Measurements from ENCODE around the gene BCAR1.
A peak's percentile ranks its signal among the peaks of the same experiment; 100 is the strongest.

BCAR1 gene

GRCh38 chr16:75254359-75254837, 3.0 kb upstream of the BCAR1 start:
- H3K27me3 ChIP-seq (ENCODE audit: control insufficient read depth in 1 of 2, insufficient read depth in 2 of 2, low read length in 2 of 2), result no peaks in the 10 kb centered on the region

GRCh38 chr16:75252946-75253911, 1.8 kb upstream of the BCAR1 start:
- Histone ChIP-seq H3K36me3 (ENCODE audit: control insufficient read depth in 2 of 2, insufficient read depth in 2 of 2, low read length in 2 of 2) (no peaks in the 10 kb centered on the region), H3K9ac (ENCODE audit: low read length in 2 of 2) (peak overlapping the region in 1 of 2 donors; percentile 40), H3K9me3 (ENCODE audit: control insufficient read depth in 2 of 2, low read length in 2 of 2) (no peaks in the 10 kb centered on the region), H3K4me1 (ENCODE audit: control insufficient read depth, insufficient read depth, low read length) (peaks cover 88% of the 10 kb centered on the region), H3K27me3 (ENCODE audit: control insufficient read depth in 1 of 2, insufficient read depth in 2 of 2, low read length in 2 of 2) (no peaks in the 10 kb centered on the region), H3K27ac (ENCODE audit: low read length) (peak overlapping the region; percentile 86), H3K4me3 (ENCODE audit: low read length in 2 of 2) (peak overlapping the region in 1 of 2 donors; percentile 44)

More at GRCh38 chr16:75254359-75254837, 3.0 kb upstream of the BCAR1 start:
- Histone ChIP-seq H3K4me1 (ENCODE audit: control insufficient read depth, insufficient read depth, low read length) (peaks cover 86% of the 10 kb centered on the region), H3K27ac (ENCODE audit: low read length) (peak overlapping the region; percentile 46), H3K9ac (ENCODE audit: low read length in 2 of 2) (no peak overlapping the region), H3K9me3 (ENCODE audit: control insufficient read depth in 2 of 2, low read length in 2 of 2) (no peaks in the 10 kb centered on the region), H3K36me3 (ENCODE audit: control insufficient read depth in 2 of 2, insufficient read depth in 2 of 2, low read length in 2 of 2) (no peaks in the 10 kb centered on the region), H3K4me3 (ENCODE audit: low read length in 2 of 2) (no peak overlapping the region)

GRCh38 chr16:75252049-75252864, 833 bp upstream of the BCAR1 start:
- Histone ChIP-seq H3K27me3 (ENCODE audit: control insufficient read depth in 1 of 2, insufficient read depth in 2 of 2, low read length in 2 of 2) (no peaks in the 10 kb centered on the region), H3K27ac (ENCODE audit: low read length) (peak overlapping the region; percentile 86), H3K4me3 (ENCODE audit: low read length in 2 of 2) (peak overlapping the region; percentile 36 to 62), H3K36me3 (ENCODE audit: control insufficient read depth in 2 of 2, insufficient read depth in 2 of 2, low read length in 2 of 2) (no peaks in the 10 kb centered on the region), H3K9me3 (ENCODE audit: control insufficient read depth in 2 of 2, low read length in 2 of 2) (no peaks in the 10 kb centered on the region), H3K4me1 (ENCODE audit: control insufficient read depth, insufficient read depth, low read length) (peaks cover 88% of the 10 kb centered on the region), H3K9ac (ENCODE audit: low read length in 2 of 2) (peak overlapping the region; percentile 47 to 62)

GRCh38 chr16:75250809-75251279, 580 bp downstream of the BCAR1 start:
- peak overlapping the region; percentile 66 to 69 for H3K9ac ChIP-seq (ENCODE audit: low read length in 2 of 2)
- no peaks in the 10 kb centered on the region for H3K36me3 ChIP-seq (ENCODE audit: control insufficient read depth in 2 of 2, insufficient read depth in 2 of 2, low read length in 2 of 2)
- H3K9me3 ChIP-seq (ENCODE audit: control insufficient read depth in 2 of 2, low read length in 2 of 2), result no peaks in the 10 kb centered on the region
- peaks cover 88% of the 10 kb centered on the region for H3K4me1 ChIP-seq (ENCODE audit: control insufficient read depth, insufficient read depth, low read length)
- H3K27ac ChIP-seq (ENCODE audit: low read length), result peak overlapping the region; percentile 76
- peak overlapping the region; percentile 74 to 81 for H3K4me3 ChIP-seq (ENCODE audit: low read length in 2 of 2)
- no peaks in the 10 kb centered on the region for H3K27me3 ChIP-seq (ENCODE audit: control insufficient read depth in 1 of 2, insufficient read depth in 2 of 2, low read length in 2 of 2)

GRCh38 chr16:75250089-75250808, 1.2 kb downstream of the BCAR1 start:
- Histone ChIP-seq H3K9ac (ENCODE audit: low read length in 2 of 2) (peak overlapping the region; percentile 66 to 69), H3K27me3 (ENCODE audit: control insufficient read depth in 1 of 2, insufficient read depth in 2 of 2, low read length in 2 of 2) (no peaks in the 10 kb centered on the region), H3K36me3 (ENCODE audit: control insufficient read depth in 2 of 2, insufficient read depth in 2 of 2, low read length in 2 of 2) (no peaks in the 10 kb centered on the region), H3K4me3 (ENCODE audit: low read length in 2 of 2) (peak overlapping the region; percentile 74 to 81), H3K27ac (ENCODE audit: low read length) (peak overlapping the region; percentile 76), H3K9me3 (ENCODE audit: control insufficient read depth in 2 of 2, low read length in 2 of 2) (no peaks in the 10 kb centered on the region), H3K4me1 (ENCODE audit: control insufficient read depth, insufficient read depth, low read length) (peaks cover 91% of the 10 kb centered on the region)

GRCh38 chr16:75249441-75249840, 2.0 kb downstream of the BCAR1 start:
- H3K4me1 ChIP-seq (ENCODE audit: control insufficient read depth, insufficient read depth, low read length), result peaks cover 91% of the 10 kb centered on the region
- H3K9me3 ChIP-seq (ENCODE audit: control insufficient read depth in 2 of 2, low read length in 2 of 2), result no peaks in the 10 kb centered on the region
- peak overlapping the region; percentile 36 to 69 for H3K9ac ChIP-seq (ENCODE audit: low read length in 2 of 2)
- peak overlapping the region in 1 of 2 donors; percentile 81 for H3K4me3 ChIP-seq (ENCODE audit: low read length in 2 of 2)
- H3K27me3 ChIP-seq (ENCODE audit: control insufficient read depth in 1 of 2, insufficient read depth in 2 of 2, low read length in 2 of 2), result no peaks in the 10 kb centered on the region
- no peak overlapping the region for H3K27ac ChIP-seq (ENCODE audit: low read length)
- H3K36me3 ChIP-seq (ENCODE audit: control insufficient read depth in 2 of 2, insufficient read depth in 2 of 2, low read length in 2 of 2), result no peaks in the 10 kb centered on the region

- Histone ChIP-seq H3K27ac (ENCODE audit: low read length) (peak overlapping the region; percentile 95), H3K4me3 (ENCODE audit: low read length in 2 of 2) (peak overlapping the region in 1 of 2 donors; percentile 22), H3K27me3 (ENCODE audit: control insufficient read depth in 1 of 2, insufficient read depth in 2 of 2, low read length in 2 of 2) (no peaks in the 10 kb centered on the region), H3K4me1 (ENCODE audit: control insufficient read depth, insufficient read depth, low read length) (peaks cover 91% of the 10 kb centered on the region), H3K9me3 (ENCODE audit: control insufficient read depth in 2 of 2, low read length in 2 of 2) (no peaks in the 10 kb centered on the region), H3K36me3 (ENCODE audit: control insufficient read depth in 2 of 2, insufficient read depth in 2 of 2, low read length in 2 of 2) (no peaks in the 10 kb centered on the region), H3K9ac (ENCODE audit: low read length in 2 of 2) (peak overlapping the region in 1 of 2 donors; percentile 39)
These were observed 2.7 kb downstream of the BCAR1 start for GRCh38 chr16:75248536-75249380.

- peaks cover 90% of the 10 kb centered on the region for H3K4me1 ChIP-seq (ENCODE audit: control insufficient read depth, insufficient read depth, low read length)
- H3K36me3 ChIP-seq (ENCODE audit: control insufficient read depth in 2 of 2, insufficient read depth in 2 of 2, low read length in 2 of 2), result no peaks in the 10 kb centered on the region
- H3K27me3 ChIP-seq (ENCODE audit: control insufficient read depth in 1 of 2, insufficient read depth in 2 of 2, low read length in 2 of 2), result no peaks in the 10 kb centered on the region
- H3K4me3 ChIP-seq (ENCODE audit: low read length in 2 of 2), result no peak overlapping the region
- peak overlapping the region; percentile 95 for H3K27ac ChIP-seq (ENCODE audit: low read length)
- peak overlapping the region; percentile 29 to 39 for H3K9ac ChIP-seq (ENCODE audit: low read length in 2 of 2)
- no peaks in the 10 kb centered on the region for H3K9me3 ChIP-seq (ENCODE audit: control insufficient read depth in 2 of 2, low read length in 2 of 2)
These were observed 3.3 kb downstream of the BCAR1 start for GRCh38 chr16:75248142-75248535.

- Histone ChIP-seq H3K4me3 (ENCODE audit: low read length in 2 of 2) (no peak overlapping the region), H3K36me3 (ENCODE audit: control insufficient read depth in 2 of 2, insufficient read depth in 2 of 2, low read length in 2 of 2) (peaks cover under 1 to 2% of the 10 kb centered on the region in 2 donors), H3K9me3 (ENCODE audit: control insufficient read depth in 2 of 2, low read length in 2 of 2) (no peaks in the 10 kb centered on the region), H3K27me3 (ENCODE audit: control insufficient read depth in 1 of 2, insufficient read depth in 2 of 2, low read length in 2 of 2) (no peaks in the 10 kb centered on the region), H3K27ac (ENCODE audit: low read length) (peak overlapping the region; percentile 95), H3K9ac (ENCODE audit: low read length in 2 of 2) (peak overlapping the region in 1 of 2 donors; percentile 21), H3K4me1 (ENCODE audit: control insufficient read depth, insufficient read depth, low read length) (peaks cover 84% of the 10 kb centered on the region)
These were observed 4.2 kb downstream of the BCAR1 start for GRCh38 chr16:75247249-75247648.

Measured in stomach smooth muscle (tissue), 2 donors.